Hypothalamus (tissue), 51 donors: ENCODE results near the gene HIRA.
A peak's percentile ranks its signal among the peaks of the same experiment; 100 is the strongest.

Source experiments
- DNase-seq, 51 donors: peaks; one replicate each; lab custom pipeline; 2025; lab: John Stamatoyannopoulos, UW

The HIRA gene

DNA sequence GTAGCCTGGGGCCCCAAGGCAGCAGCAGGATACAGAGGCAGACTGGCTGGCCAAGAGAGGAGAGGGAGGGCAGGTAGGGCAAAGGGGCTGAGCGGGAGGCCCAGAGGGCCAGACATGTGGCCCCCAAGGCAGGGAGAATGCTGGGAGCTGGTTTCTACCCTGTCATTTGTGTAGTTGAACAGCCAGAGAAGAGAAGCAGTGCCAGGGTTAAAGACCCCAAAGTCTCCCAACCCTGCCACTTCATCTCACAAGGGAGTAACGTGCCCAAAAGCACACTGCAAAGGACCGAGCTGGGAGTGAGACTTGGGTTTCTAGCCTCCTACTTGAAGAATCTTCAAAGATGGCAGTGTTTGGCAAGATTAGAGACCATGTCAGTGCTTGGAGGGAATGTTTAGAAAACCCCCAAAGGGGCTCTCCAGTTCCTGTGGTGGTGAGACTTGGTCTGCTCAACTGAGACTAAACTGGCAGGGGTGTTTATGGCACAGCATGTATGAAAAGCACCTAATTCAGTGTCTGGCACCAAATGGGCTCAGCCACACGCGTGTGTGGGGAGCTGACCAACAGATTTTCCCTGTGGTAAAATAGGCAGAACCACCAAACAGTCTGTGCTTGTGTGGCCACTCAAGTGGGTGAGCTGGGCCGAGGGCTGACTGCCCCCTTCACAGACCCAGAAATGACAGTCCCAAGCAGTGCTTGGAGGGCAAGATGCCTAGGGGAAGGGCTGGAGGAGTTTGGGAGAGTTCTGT is 71.8 kb downstream of the HIRA start:
- no peak for DNase-seq

DNA sequence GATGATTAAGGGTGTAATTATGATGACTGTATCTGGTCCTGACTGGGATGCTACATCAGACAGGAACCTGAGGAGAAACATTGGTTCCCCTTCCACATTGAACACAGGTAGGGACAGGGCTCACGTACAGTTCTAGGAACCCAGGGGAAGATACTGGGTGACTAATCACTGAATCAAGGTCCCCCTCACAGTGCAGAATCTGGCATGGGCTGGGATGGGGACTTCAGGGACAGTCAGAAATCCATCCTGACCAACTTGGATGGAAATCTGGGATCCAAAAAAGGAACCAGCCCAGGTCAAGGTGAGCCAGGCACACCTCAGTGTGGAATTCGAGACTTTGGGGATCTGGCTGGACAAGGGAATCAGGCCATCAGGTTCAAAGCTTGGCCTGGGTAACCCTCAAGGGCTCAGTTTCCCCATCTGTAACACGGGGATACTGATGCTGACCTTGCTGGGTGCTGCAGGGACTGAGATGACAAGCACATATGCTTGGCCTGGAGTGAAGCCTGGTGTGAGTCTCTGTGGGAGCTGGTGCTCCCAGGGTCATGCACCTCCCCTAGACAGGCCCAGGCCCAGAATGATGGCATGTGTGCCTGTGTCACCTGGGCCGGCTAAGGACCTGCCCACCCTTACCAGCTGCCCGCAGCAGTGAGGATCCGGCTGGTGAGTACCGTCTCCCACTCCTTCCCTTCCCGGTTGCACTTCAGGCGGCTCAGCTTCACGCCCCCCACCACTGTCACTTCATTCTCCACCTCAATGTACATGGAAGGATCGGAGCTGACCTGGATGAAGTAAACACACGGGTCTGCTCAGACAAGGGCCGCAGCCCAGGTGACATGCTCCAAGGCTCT is 72.6 kb downstream of the HIRA start:
- DNase-seq, result no peak

DNA sequence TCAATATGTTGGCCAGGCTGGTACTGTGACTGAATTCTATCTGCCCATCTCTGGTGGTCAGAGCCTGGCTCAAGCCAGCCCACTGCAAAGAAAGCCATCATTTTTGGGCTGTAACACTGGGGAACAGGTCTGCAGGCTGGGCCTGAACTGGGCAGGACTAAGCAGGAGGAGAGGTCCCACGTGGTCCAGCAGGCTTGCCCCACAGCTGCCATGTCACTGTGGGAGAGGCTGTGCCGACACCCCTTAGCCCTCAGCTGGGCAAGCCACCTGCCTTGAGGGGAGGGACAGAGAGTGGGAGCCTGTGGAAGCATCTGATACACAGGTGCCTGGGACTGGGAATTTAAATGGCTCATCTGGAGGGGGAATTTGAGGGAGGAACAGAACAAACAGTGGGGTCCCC is 73.3 kb downstream of the HIRA start:
- DNase-seq, result no peak

DNA sequence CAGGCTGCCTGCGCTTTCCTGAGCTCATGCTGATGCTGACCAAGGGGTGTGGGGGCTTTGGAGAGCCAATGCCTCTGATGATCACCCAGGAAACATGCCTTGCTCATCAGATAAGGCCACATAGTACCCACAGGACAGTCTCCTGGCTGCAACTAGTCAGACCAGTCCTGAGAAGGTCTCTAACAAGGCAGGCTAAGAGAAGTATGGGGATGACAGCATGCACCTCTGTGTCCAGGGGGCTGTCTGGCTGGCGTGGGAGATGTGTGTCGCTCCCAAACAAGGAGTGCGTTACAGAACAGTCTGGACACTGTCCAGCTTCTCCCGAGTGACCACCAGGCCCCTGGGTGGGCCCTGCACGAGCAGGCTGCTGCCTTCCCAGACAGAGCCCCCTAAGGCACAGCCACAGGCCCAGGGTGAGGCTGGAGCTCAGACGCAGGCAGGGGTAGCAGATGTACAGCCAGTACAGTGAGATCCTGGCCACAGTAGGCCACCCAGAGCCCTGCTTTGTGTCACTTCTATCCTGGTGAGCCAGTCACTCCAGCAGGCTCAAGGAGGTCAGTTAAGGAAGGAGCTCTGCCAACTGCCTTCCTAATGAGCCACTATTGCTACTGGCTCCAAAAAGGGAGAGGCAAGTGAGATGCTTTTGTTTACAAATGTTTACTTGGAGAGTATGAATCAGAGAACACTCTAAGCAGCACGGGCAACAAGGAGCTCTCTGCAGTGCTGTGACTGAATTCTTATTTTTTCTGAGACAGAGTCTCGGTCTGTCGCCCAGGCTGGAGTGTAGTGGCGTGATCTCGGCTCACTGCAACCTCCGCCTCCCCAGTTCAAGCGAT is 74.0 kb downstream of the HIRA start:
- DNase-seq, result peak in 22 of 51 donors; percentile 10 to 62 (median 28)

DNA sequence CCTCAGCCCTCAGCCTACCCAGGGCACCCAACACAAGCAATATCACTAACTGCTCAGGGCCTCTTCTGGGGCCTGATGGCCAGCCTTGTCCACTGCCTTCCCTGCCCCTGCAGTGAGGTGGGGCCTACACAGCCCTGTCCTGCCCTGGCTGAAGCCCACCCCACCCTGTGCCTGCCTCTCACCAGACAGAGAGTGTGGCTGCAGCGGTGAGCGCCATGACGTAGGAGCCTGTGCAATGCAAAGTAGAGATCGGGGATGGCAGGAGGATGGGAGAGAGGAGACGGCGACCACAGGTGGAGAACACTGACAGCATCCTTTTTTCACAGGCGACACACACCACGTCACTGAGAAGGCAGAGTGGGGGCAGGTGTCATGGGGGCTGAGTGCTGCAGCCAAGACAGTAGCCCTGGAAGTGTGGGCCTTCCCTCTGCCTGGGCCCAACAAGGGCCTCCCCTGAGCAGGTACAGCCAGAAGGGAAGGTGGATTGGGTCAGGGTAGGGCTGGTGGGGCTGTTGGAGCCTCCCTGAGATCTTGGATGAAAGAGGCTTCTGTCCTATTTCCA is 74.7 kb downstream of the HIRA start:
- no peak for DNase-seq

DNA sequence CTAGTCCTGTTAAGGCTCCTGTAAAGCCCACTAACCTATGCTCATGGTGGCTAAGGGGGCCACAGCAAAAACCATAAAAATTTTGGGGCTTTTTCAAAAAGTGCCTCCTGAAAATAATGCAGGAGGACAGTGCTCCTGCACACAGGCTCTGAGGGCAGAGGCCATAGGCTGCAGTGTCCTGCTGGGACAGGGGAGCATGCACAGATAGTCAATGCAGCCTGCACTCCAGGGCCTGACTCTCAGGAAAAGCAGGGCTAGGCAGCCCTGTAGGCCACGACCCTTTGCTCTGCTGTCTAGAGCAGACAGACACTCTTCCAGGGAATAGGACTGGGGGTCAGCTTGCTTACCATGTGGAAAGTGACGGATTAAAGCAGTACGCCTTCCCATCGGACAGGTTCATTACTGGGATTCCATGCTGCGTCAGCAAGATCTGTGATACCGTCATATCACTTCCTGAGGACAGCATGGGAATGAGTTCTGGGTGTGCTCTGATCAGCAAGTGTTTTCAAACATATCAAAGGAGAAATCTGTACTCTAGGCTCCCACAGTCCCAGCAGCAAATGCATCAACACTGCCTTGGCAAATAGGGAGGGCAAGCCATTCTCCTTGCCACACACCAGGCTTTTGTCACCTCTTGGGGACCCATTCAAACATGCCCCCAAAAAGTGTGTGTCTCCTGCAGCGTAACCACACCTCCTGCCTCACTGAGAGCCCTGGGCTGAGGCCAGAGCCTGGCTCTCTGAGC is 75.9 kb downstream of the HIRA start:
- no peak for DNase-seq

DNA sequence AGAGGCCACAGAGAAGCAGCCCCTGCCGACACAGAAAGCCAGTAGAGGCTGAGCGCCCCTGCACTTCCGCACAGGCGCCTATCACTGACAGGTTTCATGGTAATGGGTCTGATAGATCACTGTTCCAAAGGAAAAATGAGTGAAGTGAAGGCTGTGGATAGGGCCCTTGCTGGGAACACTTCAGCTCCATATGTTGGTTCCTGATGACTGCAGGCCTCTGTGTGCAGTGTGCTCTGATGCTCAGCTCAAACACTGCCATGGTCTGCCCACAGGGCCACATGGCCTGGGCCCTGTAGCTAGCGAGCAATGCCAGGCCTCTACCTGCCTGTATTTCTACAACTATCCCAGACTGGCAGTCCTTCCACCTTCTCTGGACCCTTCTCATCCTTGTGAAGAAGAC is 77.3 kb downstream of the HIRA start:
- DNase-seq, result no peak

DNA sequence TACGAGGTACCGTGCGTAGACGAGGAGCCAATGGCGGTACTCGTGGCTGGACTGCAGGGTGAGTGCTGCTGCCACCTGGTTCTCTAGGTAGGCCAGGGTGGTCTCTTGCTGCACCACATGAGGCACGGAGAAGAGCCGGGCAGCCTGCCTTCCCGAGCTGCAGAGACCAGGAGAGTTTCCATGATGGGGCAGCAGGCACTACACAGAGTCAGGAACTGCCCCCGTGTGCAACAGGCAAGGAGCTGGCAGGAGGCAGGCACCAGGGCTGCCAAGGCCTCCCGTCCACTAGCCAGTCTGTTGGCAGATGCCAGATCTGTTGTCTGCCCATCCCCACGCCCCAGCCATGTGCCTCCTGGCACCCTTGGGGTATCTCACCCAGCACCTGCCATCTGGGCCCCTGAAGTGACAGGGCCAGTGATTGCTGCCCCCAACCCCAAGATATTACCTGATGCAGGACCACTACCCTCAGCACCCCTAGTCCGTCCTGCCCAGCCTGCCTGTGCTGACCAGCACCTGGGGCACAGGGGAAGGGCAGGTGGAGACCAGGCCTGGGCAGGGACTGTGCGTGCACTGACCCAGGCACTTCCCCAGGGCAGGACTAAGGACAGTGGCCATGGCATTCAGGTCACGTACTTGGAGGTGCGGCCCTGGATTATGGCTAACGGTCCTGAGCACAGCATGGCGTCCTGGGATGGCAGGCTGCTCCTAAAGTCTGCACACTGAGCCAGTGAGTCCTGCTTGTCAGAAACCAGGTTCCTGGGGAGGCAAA is 78.0 kb downstream of the HIRA start:
- no peak for DNase-seq

DNA sequence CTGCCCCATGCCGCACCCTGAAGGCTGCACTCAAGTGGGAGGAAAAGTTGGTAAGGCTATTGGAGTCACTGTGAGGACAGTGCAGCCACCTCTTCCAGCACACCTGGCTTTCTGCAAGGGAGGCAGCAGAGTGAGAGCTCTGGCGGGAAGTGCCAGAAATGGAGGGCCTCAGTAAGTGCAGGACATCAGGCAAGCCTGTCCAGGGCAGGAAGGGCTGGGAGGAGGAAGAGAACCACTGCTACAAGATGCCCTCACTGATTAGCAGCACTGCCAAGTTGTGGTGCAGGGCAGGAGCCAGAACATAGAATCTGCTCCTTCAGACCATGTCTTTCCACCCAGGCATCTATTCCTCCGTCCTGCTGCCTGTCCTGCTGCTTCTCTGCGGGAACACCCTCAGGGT is 78.8 kb downstream of the HIRA start:
- DNase-seq, result no peak

DNA sequence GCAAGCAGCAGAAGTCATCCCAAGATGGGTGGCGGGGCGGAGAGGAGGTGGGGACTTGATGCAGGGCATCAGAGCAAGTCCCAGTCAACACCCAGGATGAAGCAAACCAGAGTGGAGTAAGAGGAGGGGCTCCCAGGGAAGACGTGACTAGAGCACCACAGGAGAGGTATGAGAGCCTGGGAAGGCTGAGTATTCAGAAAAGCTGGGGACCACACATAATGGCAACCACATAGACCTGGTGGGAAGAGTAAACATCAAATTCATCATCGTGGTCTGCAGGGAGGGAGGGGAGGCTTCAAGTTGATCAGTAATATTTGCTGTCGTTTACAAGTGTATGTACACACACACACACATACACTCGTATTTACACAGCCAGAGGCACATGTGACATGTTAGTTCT is 79.3 kb downstream of the HIRA start:
- no peak for DNase-seq

DNA sequence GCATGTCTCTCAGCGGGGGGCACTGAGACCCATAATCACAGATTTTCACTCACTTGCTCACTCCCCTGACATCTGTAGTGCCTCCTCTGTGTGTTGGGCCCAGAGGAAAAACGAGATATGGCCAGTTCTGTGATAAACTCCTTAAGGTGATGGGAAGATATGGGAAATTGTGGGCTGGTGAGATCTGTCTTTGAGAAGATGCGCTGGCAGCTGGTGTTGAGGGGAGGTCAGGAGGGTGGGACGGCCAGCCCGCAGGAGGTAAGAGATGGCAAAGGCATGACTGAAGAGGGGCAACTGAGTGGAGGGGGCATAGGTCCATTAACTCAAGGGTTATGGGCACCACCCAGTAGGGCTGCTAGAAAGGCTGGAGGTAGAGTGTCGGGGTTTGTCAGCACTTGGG is 79.9 kb downstream of the HIRA start:
- no peak for DNase-seq

DNA sequence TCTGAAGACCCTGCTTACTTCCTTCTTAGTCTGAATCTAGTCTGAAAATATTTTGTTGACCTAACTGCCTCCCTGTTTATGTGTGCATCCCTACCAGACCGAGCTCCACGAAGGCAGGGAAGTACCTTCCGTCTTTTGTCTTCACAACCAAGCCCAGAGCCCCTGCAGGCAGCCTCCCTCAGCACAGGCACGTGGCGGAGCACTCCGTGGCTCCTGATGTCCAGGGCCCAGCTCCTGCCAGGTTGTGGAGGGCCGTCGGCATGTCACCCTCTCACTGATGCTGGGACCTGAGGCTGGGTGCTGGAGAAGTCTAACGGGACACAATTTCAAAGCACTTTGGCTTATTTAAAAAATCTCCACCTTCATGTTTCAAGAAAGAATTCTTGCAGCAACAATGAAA is 80.6 kb downstream of the HIRA start:
- DNase-seq, result no peak

DNA sequence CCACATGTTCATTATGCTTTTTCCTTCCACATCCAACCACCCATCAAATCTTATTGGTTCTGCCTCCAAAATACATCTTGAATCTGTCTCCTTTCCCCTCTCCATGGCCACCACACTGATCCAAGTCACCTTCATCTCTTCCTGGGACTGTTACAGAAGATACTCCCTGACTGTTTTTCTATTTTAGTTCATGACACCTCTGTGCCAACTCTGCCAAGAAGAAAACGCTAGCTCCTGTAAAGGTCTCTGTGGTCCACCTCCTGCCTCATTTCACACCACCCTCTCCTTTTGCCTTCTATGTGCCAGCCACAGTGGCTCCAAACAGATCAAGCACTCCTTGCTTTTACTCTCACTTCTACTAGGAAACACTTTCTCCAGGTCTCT is 81.1 kb downstream of the HIRA start:
- DNase-seq, result no peak

DNA sequence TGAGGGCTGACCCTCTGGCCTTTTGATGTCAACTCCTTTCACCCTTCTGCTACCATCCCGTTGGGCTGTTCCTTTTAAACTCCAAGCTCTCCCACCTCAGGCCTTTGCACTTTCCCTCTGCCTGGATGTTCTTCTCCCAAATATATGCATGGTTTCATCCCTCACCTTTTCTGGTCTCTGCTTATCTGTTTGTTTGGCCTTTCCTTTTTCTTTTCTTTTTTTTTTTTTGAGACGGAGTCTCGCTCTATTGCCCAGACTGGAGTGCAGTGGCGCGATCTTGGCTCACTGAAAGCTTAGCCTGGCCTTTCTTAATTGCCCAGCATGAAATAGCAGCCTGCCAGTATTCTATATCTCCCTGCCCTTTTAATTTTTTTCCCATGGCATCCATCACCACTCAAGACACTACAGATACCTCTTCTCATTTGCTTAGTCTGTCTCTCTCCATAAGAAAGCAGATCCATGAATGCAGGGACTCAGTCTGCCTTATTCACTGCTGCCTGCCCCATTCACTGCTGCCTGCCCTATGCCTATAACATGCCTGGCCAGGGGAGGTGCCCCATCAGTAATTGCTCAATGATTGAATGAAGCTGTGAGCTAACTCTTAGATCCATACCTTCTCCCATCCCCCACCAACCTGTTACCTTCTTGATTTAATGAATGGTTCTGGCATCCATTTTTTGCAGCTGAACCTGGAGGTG is 81.6 kb downstream of the HIRA start:
- DNase-seq, result no peak

DNA sequence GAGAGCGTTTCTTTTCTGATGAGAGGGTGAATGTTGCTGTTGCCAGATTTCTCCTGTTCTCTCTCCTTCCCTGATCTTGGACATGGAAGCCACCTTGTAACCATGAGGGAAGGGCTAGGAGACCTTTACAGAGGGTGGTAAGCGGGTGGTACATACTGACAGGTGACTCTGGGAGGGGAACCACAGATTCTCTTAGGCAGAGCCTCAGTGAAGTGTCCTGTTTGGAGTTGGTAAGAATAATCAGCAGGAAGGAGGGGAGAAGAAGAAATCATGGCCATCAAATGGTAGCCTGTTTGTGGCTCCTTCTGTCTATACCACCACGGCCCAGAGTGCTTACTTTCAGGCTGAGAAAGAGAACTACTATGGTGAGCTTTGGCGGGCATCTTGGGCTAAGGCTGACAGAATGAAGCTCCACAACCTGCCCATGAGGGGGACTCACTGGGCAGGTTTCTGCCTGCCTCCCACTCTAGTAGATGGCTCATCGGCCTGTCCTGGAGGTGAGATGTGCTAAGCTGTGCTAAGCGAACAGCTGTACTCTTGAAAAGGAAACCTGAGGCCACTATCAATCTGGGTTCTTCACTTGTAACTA is 84.8 kb downstream of the HIRA start:
- DNase-seq, result no peak

DNA sequence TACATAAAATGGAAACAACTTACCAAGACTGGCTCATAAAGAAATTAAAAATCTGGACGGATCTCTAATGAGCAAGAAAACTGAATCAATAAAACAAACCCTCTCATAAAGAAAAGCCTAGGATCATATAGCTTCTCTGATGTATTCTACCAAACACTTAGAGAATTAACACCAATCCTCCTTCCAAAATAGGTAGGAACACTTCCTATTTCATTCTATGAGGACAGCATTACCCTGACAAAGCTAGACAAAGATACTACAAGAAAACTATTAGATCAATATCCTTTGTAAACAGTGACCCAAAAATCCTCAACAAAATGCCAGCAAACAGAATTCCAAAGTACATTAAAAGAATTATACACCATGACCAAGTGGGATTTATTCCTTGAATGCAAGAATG is 87.1 kb downstream of the HIRA start:
- DNase-seq, result no peak

DNA sequence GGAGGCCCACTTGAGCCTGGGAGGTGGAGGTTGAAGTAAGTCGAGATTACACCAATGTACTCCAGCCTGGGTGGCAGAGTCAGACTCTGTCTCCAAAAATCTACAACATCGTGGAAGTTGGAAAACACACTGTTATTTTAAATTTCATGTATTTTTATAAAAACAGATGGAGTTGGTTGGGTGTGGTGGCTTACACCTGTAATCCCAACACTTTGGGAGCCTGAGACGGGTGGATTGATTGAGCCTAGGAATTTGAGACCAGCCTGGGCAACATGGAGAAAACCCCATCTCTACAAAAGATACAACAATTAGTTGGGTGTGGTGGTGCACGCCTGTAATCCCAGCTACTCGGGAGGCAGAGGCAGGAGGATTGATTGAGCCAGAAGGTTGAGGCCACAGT is 88.1 kb downstream of the HIRA start:
- no peak for DNase-seq

DNA sequence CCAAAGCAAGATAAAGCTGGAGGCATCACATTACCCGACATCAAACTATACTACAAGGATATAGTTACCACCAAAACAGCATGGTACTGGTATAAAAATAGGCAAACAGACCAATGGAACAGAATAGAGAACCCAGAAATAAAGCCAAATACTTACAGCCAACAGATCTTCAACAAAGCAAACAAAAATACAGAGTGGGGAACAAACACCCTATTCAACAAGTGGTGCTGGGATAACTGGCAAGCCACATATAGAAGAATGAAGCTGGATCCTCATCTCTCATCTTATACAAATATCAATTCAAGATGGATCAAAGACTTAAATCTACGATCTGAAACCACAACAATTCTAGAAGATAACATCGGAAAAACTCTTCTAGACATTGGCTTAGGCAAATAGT is 90.0 kb downstream of the HIRA start:
- DNase-seq, result no peak

DNA sequence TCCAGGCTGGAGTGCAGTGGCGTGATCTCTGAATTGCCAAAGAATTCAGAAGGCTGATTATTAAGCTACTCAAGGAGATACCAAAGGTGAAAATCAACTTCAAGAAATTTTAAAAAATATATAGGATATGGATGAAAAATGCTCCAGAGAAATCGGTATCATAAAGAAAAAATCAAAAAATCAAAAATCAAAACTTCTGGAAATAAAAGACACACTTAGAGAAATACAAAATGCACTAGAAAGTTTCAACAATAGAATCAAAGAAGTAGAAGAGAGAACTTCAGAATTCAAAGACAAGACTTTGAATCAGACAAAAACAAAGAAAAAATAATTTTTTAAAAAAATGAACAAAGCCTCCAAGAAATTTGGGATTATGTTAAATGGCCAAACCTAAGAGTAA is 94.4 kb downstream of the HIRA start:
- no peak for DNase-seq
